Heart right ventricle (tissue), 16 donors: ENCODE measurements around the gene TMEM200B. TPM values are rescaled to one million over a fixed set of nuclear protein-coding genes. Genes with fewer than 3 reads are reported as not detected.

Source experiments
- ATAC-seq, 8 donors: fragments of 200-7000 bp; cut with Tn5 transposase; one replicate each; pipeline ENCODE4 v1.9.1; 2020; ENCODE audit warnings: mild to moderate bottlenecking in 8 of 8, moderate library complexity in 8 of 8, moderate number of reproducible peaks in 1 of 8
- DNase-seq, 2 donors: peaks; one replicate each; pipeline ENCODE4 v3.0.0-alpha.2; 2020
- H3K27ac ChIP-seq, 10 donors: fragments of 200-600 bp; sonication (generic) in 2 of 10; one replicate each; pipeline versions ENCODE4 v1.5.0 to v1.8.0; 2020 to 2022; ENCODE audit warnings: mild to moderate bottlenecking in 3 of 10
- H3K27me3 ChIP-seq, 7 donors: fragments of 200-600 bp; one replicate each; pipeline ENCODE4 v1.8.0; 2021 to 2022; ENCODE audit warnings: mild to moderate bottlenecking in 2 of 7
- H3K36me3 ChIP-seq, 9 donors: fragments of 200-600 bp; sonication (generic) in 1 of 9; one replicate each; pipeline versions ENCODE4 v1.5.0 to v1.8.0; 2020 to 2022; ENCODE audit warnings: mild to moderate bottlenecking in 2 of 9
- H3K4me1 ChIP-seq, 9 donors: fragments of 200-600 bp; sonication (generic) in 1 of 9; one replicate each; pipeline versions ENCODE4 v1.5.0 to v1.8.0; 2020 to 2022; ENCODE audit warnings: mild to moderate bottlenecking in 4 of 9
- H3K4me3 ChIP-seq, 10 donors: fragments of 200-600 bp; sonication (generic) in 2 of 10; one replicate each; pipeline versions ENCODE4 v1.5.0 to v1.8.0; 2020 to 2022; ENCODE audit warnings: mild to moderate bottlenecking in 7 of 10, moderate library complexity in 2 of 10
- H3K9me3 ChIP-seq, 11 donors: fragments of 200-600 bp in 10 of 11; sonication (generic) in 2 of 11; one replicate each; pipeline versions ENCODE4 v1.5.0 to v1.8.0; 2013 to 2022; ENCODE audit warnings: mild to moderate bottlenecking in 2 of 11, control low read depth in 1 of 11, moderate library complexity in 1 of 11
- CTCF ChIP-seq, 9 donors: fragments of 200-600 bp; sonication (generic) in 2 of 9; IDR thresholded peaks; one replicate each; pipeline versions ENCODE4 v1.5.0 to v1.8.0; 2021 to 2022; ENCODE audit warnings: antibody characterized with exemption in 9 of 9, mild to moderate bottlenecking in 5 of 9, moderate library complexity in 1 of 9
- WGBS, 2 donors: extraction: QIAGEN DNeasy Blood & Tissue Kit; methylation state at CpG; one replicate each; pipeline ENCODE4 v1.1.7; 2013; ENCODE audit warnings: inconsistent platforms in 1 of 2; 5-methylcytosine and 5-hydroxymethylcytosine counted together
- intact Hi-C, 10 donors: fragments of 100-400 bp; cut with DNase I; formaldehyde crosslinking; loops; one replicate each; pipeline versions ENCODE4 v1.11.1 to v1.14.2; 2022
- polyA plus RNA-seq, 2 donors: library from polyadenylated mRNA; stranded (reverse); fragments of 200-250 nt; gene quantifications; one replicate each; pipeline ENCODE4 v1.2.3, GENCODE V29; 2013
- total RNA-seq, 10 donors: library from RNA; stranded (reverse); fragmentation: NEBNext Ultra II Directional in 3 of 10; extraction: Animal tissue kit (Norgen Biotek cat#: 25700) in 3 of 10; gene quantifications; one replicate each; pipeline versions ENCODE4 v1.2.1 to v1.2.4, GENCODE V29; 2021 to 2023
- donor health status: Arrhythmogenic right ventricular cardiomyopathy.
- donor health status: ischemic (EF 13 %, LVEDD 7.1; RV severe dilation, severe dysfunction).
- donor health status: healthy with polysubstance abuse.
- donor health status: DM: no; HTN: yes; CAD: no.
- donor health status: DM: no; HTN: no; CAD: no.
- donor health status: ischemic (EF 25% LVEDD 6.9; RV normal size, moderate dysfunction).
- donor health status: ischemic (EF 25% LVEDD 5.7; RV mildly dilated, moderate dysfunction).
- donor health status: healthy.
- donor health status: DM: yes; HTN: yes; CAD: no.
- donor health status: Ischemic cardiomyopathy.
- donor health status: ischemic (EF 35%, LVEDD 5.7; RV mildly dilated, moderate dysfunction).
- donor health status: nonischemic (EF 11% LVEDD 7.7; RV severe dilation, severe dysfunction).
- donor health status: DM: yes; HTN: yes; CAD: no.
- donor health status: PGD.
- donor health status: ischemic (EF 29% LVEDD 5.4; RV normal size, mild dysfunction).
- donor health status: nonischemic (EF 23%, LVEDD 6.1; RV moderate dilation, normal function).

Gene TMEM200B
- total and polyA plus RNA-seq, 12 donors: 0.79 to 3.3 (median 1.6) TPM

- Histone ChIP-seq H3K4me1 (peaks cover 8 to 36% (median 28%) of the 10 kb centered on the region in 9 donors), H3K27ac (peak overlapping the region in 9 of 10 donors; percentile 81 to 97 (median 91)), H3K9me3 (no peaks in the 10 kb centered on the region), H3K27me3 (peaks cover 0 to 63% (median 18%) of the 10 kb centered on the region in 7 donors), H3K4me3 (peak overlapping the region; percentile 59 to 99 (median 70)), H3K36me3 (peaks cover 0 to 27% (median 0%) of the 10 kb centered on the region in 9 donors)
- intact Hi-C loops: loop anchor here in 5 of 10 donors (5.0 to 10.0 kb wide), 3 partner anchors 53 to 239 kb away; partner anchors contain the start of gene SRSF4 (in 4 of the 5)
- no peak for DNase-seq
- WGBS, 2 donors: 6 to 7% methylated on average over 28 to 59 of the region's 59 CpGs
- no peak for ATAC-seq
- peak in 2 of 9 donors; percentile 3 to 5 for TF ChIP-seq CTCF (IDR thresholded peaks at IDR 0.05)
These were observed 2.2 kb downstream of the TMEM200B start for GRCh38 chr1:29121516-29121935.

GRCh38 chr1:29120947-29121485 is 2.7 kb downstream of the TMEM200B start:
- H3K4me1 ChIP-seq: peaks cover 8 to 36% (median 28%) of the 10 kb centered on the region in 9 donors
- H3K4me3 ChIP-seq: peak overlapping the region in 5 of 10 donors; percentile 9 to 99 (median 71)
- peak in 8 of 9 donors; percentile 29 to 67 (median 42) for TF ChIP-seq CTCF (IDR thresholded peaks at IDR 0.05)
- intact Hi-C loops: loop anchor here in 5 of 10 donors (5.0 to 10.0 kb wide), 3 partner anchors 54 to 239 kb away; partner anchors contain the start of gene SRSF4 (in 4 of the 5)
- H3K36me3 ChIP-seq: peaks cover 0 to 32% (median 0%) of the 10 kb centered on the region in 9 donors
- H3K27ac ChIP-seq: peak overlapping the region in 1 of 10 donors; percentile 96
- H3K27me3 ChIP-seq: peaks cover 0 to 60% (median 18%) of the 10 kb centered on the region in 7 donors
- WGBS, 2 donors: 44 to 47% methylated on average over 39 to 42 of the region's 42 CpGs
- DNase-seq (peak in 1 of 2 donors; percentile 42), ATAC-seq (no peak)
- H3K9me3 ChIP-seq: no peaks in the 10 kb centered on the region

- DNase-seq (no peak), ATAC-seq (no peak)
- H3K4me3 ChIP-seq: no peak overlapping the region
- WGBS, 2 donors: 96 to 99% methylated on average over 6 of the region's 6 CpGs
- H3K27ac ChIP-seq: no peak overlapping the region
- TF ChIP-seq CTCF (IDR thresholded peaks at IDR 0.05): no peak
- intact Hi-C loops: loop anchor here in 5 of 10 donors (5.0 to 10.0 kb wide), 3 partner anchors 54 to 238 kb away; partner anchors contain the start of gene SRSF4 (in 4 of the 5)
- peaks cover 8 to 30% (median 25%) of the 10 kb centered on the region in 9 donors for H3K4me1 ChIP-seq
- peaks cover 0 to 38% (median 0%) of the 10 kb centered on the region in 9 donors for H3K36me3 ChIP-seq
- H3K9me3 ChIP-seq: no peaks in the 10 kb centered on the region
- H3K27me3 ChIP-seq: peaks cover 0 to 53% (median 18%) of the 10 kb centered on the region in 7 donors
These were observed 3.3 kb downstream of the TMEM200B start for GRCh38 chr1:29120367-29120766.

- 86 to 92% methylated on average over 12 of the region's 12 CpGs for WGBS, 2 donors
- Histone ChIP-seq H3K4me3 (no peak overlapping the region), H3K36me3 (peaks cover 0 to 41% (median 0%) of the 10 kb centered on the region in 9 donors), H3K27me3 (peaks cover 0 to 43% (median 18%) of the 10 kb centered on the region in 7 donors), H3K9me3 (no peaks in the 10 kb centered on the region), H3K27ac (no peak overlapping the region), H3K4me1 (peaks cover 7 to 25% (median 19%) of the 10 kb centered on the region in 9 donors)
- DNase-seq (no peak), ATAC-seq (no peak)
- TF ChIP-seq CTCF (IDR thresholded peaks at IDR 0.05): no peak
- intact Hi-C loops: no loop called here
These were observed 4.4 kb downstream of the TMEM200B start for GRCh38 chr1:29119121-29119929.
